Measurements from ENCODE around the gene ANXA9. TPM values are rescaled to one million over a fixed set of nuclear protein-coding genes. Genes with fewer than 3 reads are reported as not detected.

The ANXA9 gene, protein sequence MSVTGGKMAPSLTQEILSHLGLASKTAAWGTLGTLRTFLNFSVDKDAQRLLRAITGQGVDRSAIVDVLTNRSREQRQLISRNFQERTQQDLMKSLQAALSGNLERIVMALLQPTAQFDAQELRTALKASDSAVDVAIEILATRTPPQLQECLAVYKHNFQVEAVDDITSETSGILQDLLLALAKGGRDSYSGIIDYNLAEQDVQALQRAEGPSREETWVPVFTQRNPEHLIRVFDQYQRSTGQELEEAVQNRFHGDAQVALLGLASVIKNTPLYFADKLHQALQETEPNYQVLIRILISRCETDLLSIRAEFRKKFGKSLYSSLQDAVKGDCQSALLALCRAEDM
- total RNA-seq, result not detected

DNA sequence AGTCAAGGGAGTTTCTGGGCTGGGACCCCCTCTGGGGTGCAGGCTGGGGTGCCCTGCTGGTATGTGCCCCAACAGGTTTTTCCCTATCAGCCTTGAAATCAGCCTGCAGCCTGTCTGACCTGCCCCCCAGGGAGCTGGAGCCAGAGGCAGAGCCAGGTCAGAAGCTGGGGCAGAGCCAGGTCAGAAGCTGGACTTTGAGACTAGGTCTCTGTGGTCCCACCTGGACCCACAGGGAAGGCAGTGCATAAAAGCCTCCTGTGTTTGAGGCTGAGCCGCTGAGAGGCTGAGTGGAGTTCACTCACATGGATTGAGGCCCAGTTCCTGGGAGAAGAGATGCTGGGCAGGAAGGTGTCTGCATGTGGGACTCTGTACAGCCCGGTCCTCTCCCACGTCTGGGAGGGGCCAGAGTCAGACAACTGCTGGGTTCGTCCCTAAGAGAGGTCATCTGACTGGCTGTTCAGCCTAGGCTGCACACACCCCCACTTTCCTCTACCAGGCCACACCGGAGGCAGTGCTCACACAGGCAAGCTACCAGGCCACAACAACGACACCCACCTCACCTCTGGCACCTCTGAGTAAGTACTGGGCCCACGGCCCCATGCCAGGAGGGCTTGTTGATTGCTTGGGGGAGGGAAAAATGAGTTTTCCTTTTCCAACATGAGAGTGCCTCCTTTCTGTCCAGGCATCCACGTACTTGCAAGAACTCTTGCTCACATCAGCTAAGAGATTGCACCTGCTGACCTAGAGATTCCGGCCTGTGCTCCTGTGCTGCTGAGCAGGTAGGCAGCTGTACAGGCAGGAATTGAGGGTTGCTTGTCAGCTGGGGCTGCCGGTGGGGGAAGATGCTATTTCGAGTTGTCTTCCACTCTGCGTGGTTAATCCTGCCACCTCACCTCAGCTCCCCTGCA lies at the start of gene ANXA9:
Gene ANXA9, plus strand, starts transcription at position 488 of the 908 bp plus-strand sequence. CDS start 814 bp downstream, outside the sequence.
- Mint-ChIP-seq H3K27ac (no peak within 1 kb of the TSS), H3K4me3 (no peak within 1 kb of the TSS), H3K36me3 (ENCODE audit: low read depth) (no peaks in the 10 kb centered on the region), H3K9me3 (ENCODE audit: insufficient read depth) (no peaks in the 10 kb centered on the region), H3K27me3 (ENCODE audit: low read depth) (no peaks in the 10 kb centered on the region), H3K4me1 (ENCODE audit: low read depth) (peaks cover 29% of the 10 kb centered on the region)
- ATAC-seq (no peak), DNase-seq (no peak)
- POLR2A ChIA-PET, result interaction anchor here (0.7 to 1.1 kb wide), 2 partner anchors 74 to 207 kb away, joined by 3 read pairs; no protein-coding TSS in a partner anchor
- CTCF ChIA-PET, result interaction anchor here (0.7 to 12.4 kb wide), 5 partner anchors 15 to 421 kb away, joined by 3 to 164 read pairs (median 3); partner anchors contain the start of genes C1orf56, GOLPH3L and MINDY1

DNA sequence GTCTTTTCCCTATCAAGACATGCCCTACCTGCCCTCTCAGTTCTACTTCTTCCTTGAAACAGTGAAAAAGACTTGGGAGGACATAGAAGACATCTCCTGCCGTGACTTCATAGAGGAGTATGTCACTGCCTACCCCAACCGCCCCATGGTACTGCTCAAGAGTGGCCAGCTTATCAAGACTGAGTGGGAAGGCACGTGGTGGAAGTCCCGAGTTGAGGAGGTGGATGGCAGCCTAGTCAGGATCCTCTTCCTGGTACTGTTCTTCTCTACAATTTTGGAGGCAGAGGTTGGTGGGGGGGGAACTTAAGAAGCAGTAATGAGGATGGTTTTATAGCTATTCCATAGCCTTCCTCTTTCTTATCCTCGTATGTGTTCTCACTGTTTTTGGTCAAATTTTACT lies 37.2 kb upstream of the ANXA9 start:
- no peak overlapping the region for H3K27ac Mint-ChIP-seq
- H3K4me3 Mint-ChIP-seq, result no peak overlapping the region
- DNase-seq (no peak), ATAC-seq (no peak)
- ChIA-PET POLR2A (no interaction called here), CTCF (no interaction called here)
- no peaks in the 10 kb centered on the region for H3K9me3 Mint-ChIP-seq (ENCODE audit: insufficient read depth)
- peaks cover 66% of the 10 kb centered on the region for H3K36me3 Mint-ChIP-seq (ENCODE audit: low read depth)
- H3K27me3 Mint-ChIP-seq (ENCODE audit: low read depth), result no peaks in the 10 kb centered on the region
- no peaks in the 10 kb centered on the region for H3K4me1 Mint-ChIP-seq (ENCODE audit: low read depth)

DNA sequence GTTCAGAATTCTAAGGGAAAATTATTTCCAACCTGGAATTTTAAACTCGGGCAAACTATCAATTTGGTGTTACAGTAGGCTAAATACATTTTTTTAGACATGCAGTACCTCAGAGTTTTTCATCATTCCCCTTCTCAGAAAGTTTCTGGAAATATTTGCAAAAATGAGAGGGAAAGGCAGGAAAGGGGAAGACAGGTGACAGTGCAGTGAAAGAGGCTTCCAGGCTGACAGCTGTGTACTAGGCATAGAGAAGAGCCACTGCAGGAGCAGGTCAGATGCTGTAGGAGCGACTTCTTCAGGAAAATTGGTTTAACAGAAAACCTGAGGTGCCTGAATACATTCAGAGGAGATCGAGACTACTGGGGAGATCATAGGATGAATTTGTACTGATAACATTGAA lies 27.4 kb upstream of the ANXA9 start:
- ATAC-seq, result no peak
- Mint-ChIP-seq H3K4me1 (ENCODE audit: low read depth) (no peaks in the 10 kb centered on the region), H3K4me3 (no peak overlapping the region), H3K27me3 (ENCODE audit: low read depth) (no peaks in the 10 kb centered on the region), H3K36me3 (ENCODE audit: low read depth) (peaks cover 64% of the 10 kb centered on the region), H3K27ac (no peak overlapping the region), H3K9me3 (ENCODE audit: insufficient read depth) (no peaks in the 10 kb centered on the region)
- DNase-seq, result no peak
- ChIA-PET CTCF (no interaction called here), POLR2A (no interaction called here)

DNA sequence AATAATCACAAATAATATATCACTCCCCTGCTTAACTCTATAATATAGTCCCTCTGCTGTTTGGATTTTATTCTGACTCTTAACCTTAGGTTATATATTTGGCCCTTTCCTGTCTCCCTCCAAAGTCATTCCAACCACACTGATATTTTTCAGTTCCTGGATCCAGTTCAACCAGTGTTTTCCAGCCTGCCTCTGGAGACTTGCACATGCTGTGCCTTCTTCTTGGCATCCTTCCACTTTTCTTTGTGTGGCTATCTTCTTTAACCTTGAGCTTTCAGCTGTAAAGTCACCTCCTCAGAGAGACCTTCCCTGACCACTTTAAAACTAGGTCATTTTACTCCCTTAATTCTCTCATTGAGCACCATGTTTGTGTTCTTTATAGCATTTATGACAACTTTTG lies 26.8 kb upstream of the ANXA9 start:
- H3K36me3 Mint-ChIP-seq (ENCODE audit: low read depth), result peaks cover 65% of the 10 kb centered on the region
- H3K4me3 Mint-ChIP-seq, result no peak overlapping the region
- no peak for ATAC-seq
- H3K27me3 Mint-ChIP-seq (ENCODE audit: low read depth), result no peaks in the 10 kb centered on the region
- ChIA-PET CTCF (no interaction called here), POLR2A (no interaction called here)
- H3K4me1 Mint-ChIP-seq (ENCODE audit: low read depth), result no peaks in the 10 kb centered on the region
- no peaks in the 10 kb centered on the region for H3K9me3 Mint-ChIP-seq (ENCODE audit: insufficient read depth)
- H3K27ac Mint-ChIP-seq, result peak overlapping the region; percentile 9
- no peak for DNase-seq

DNA sequence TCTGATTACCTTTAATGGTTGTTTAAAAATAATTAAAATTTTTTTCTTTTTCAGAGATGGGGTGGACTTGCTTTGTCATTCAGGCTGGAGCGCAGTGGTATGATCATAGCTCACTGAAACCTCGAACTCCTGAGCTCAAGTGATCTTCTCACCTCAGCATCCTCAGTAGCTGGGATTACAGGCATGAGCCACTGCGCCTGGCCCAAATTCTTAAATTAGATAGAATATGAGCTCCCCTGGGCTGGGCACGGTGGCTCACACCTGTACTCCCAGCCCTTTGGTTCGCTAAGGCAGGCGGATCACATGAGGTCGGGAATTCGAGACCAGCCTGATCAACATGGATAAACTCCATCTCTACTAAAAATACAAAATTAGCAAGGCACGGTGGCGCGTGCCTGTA lies 24.4 kb upstream of the ANXA9 start:
- ChIA-PET POLR2A (no interaction called here), CTCF (interaction anchor here (1.1 kb wide), 2 partner anchors 38 to 199 kb away, joined by 4 read pairs; partner anchors contain the start of gene TNFAIP8L2)
- Mint-ChIP-seq H3K4me1 (ENCODE audit: low read depth) (no peaks in the 10 kb centered on the region), H3K27me3 (ENCODE audit: low read depth) (no peaks in the 10 kb centered on the region), H3K9me3 (ENCODE audit: insufficient read depth) (no peaks in the 10 kb centered on the region), H3K36me3 (ENCODE audit: low read depth) (peaks cover 67% of the 10 kb centered on the region), H3K4me3 (no peak overlapping the region), H3K27ac (no peak overlapping the region)
- ATAC-seq (no peak), DNase-seq (no peak)

DNA sequence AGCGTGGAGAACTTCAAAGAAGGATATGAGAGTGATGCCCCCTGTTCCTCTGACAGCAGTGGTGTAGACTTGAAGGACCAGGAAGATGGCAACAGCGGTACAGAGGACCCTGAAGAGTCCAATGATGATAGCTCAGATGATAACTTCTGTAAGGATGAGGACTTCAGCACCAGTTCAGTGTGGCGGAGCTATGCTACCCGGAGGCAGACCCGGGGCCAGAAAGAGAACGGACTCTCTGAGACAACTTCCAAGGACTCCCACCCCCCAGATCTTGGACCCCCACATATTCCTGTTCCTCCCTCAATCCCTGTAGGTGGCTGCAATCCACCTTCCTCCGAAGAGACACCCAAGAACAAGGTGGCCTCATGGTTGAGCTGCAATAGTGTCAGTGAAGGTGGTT lies 21.4 kb upstream of the ANXA9 start:
- POLR2A ChIA-PET, result interaction anchor here (0.8 to 1.4 kb wide), 2 partner anchors 9 to 13 kb away, joined by 3 to 4 read pairs; no protein-coding TSS in a partner anchor
- H3K36me3 Mint-ChIP-seq (ENCODE audit: low read depth), result peaks cover 70% of the 10 kb centered on the region
- H3K9me3 Mint-ChIP-seq (ENCODE audit: insufficient read depth), result no peaks in the 10 kb centered on the region
- no peaks in the 10 kb centered on the region for H3K4me1 Mint-ChIP-seq (ENCODE audit: low read depth)
- ATAC-seq (no peak), DNase-seq (no peak)
- CTCF ChIA-PET, result no interaction called here
- H3K4me3 Mint-ChIP-seq, result no peak overlapping the region
- H3K27me3 Mint-ChIP-seq (ENCODE audit: low read depth), result no peaks in the 10 kb centered on the region
- H3K27ac Mint-ChIP-seq, result peak overlapping the region; percentile 26

DNA sequence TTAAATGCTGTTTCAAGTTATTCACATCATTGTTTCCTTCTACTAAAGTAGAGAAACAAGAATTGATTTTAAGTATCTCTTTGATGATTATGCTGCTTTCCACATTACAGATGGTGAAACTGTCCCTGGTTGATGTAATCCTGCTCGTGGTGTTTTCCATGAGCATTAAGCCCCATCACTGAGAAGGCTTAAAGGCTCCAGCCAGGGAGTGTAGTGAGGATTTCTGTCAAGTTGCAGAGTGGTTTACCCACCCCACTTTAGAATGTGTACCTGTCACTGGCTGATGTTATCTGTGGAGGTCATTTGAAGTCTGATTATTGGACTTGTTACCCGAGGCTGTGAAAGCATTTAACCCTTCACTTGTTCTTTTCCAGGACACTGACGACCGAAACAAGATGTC lies 20.3 kb upstream of the ANXA9 start:
- Mint-ChIP-seq H3K36me3 (ENCODE audit: low read depth) (peaks cover 75% of the 10 kb centered on the region), H3K9me3 (ENCODE audit: insufficient read depth) (no peaks in the 10 kb centered on the region), H3K27me3 (ENCODE audit: low read depth) (no peaks in the 10 kb centered on the region), H3K4me3 (no peak overlapping the region), H3K27ac (no peak overlapping the region), H3K4me1 (ENCODE audit: low read depth) (no peaks in the 10 kb centered on the region)
- no peak for DNase-seq
- no peak for ATAC-seq
- ChIA-PET POLR2A (interaction anchor here (2.5 kb wide), 1 partner anchor 12 kb away, joined by 7 read pairs; no protein-coding TSS in a partner anchor), CTCF (no interaction called here)

DNA sequence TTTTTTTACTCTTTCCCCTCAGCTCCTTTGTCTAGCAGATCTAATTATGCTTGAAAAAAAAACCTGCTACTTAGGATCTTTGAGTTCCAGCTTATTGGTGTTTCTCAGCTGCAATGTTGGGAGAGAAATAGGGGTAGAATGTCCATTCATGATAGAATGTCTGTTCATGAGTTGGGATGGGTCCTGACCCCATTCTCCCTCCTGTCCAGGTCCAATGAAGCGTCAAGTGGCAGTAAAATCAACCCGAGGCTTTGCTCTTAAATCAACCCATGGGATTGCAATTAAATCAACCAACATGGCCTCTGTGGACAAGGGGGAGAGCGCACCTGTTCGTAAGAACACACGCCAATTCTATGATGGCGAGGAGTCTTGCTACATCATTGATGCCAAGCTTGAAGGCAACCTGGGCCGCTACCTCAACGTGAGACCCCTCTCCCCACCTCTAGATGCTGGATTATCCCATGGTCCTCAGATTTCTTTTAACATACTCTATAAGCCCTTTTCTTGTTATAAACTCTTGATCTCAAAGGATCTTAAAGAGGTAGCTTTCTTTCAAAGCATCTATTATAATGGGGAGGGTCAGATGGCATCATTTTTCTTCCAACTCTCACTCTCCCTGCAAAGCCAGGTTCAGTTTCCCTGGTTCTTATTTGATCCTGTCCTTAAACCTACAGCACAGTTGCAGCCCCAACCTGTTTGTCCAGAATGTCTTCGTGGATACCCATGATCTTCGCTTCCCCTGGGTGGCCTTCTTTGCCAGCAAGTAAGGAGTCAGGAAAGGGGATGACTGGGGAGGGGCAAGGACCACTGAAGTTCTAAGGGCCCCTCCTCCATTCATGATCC lies 18.6 kb upstream of the ANXA9 start:
- Mint-ChIP-seq H3K27me3 (ENCODE audit: low read depth) (no peaks in the 10 kb centered on the region), H3K9me3 (ENCODE audit: insufficient read depth) (no peaks in the 10 kb centered on the region), H3K36me3 (ENCODE audit: low read depth) (peaks cover 83% of the 10 kb centered on the region), H3K27ac (peak overlapping the region; percentile 14), H3K4me3 (no peak overlapping the region), H3K4me1 (ENCODE audit: low read depth) (no peaks in the 10 kb centered on the region)
- ChIA-PET CTCF (no interaction called here), POLR2A (interaction anchor here (0.6 to 2.5 kb wide), 3 partner anchors 10 to 22 kb away, joined by 3 to 7 read pairs (median 3); no protein-coding TSS in a partner anchor)
- DNase-seq (no peak), ATAC-seq (no peak)

DNA sequence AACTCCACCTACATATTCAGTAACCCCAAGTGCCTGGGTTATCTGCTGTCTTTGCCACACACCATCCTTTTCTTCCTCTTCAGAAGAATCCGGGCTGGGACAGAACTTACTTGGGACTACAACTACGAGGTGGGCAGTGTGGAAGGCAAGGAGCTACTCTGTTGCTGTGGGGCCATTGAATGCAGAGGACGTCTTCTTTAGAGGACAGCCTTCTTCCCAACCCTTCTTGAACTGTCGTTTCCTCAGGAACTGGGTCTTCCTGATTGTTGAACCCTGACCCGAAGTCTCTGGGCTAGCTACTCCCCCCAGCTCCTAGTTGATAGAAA lies 18.0 kb upstream of the ANXA9 start:
- no peaks in the 10 kb centered on the region for H3K4me1 Mint-ChIP-seq (ENCODE audit: low read depth)
- peaks cover 86% of the 10 kb centered on the region for H3K36me3 Mint-ChIP-seq (ENCODE audit: low read depth)
- POLR2A ChIA-PET, result interaction anchor here (0.6 to 2.5 kb wide), 2 partner anchors 10 to 13 kb away, joined by 3 to 7 read pairs; no protein-coding TSS in a partner anchor
- CTCF ChIA-PET, result no interaction called here
- peak overlapping the region; percentile 8 for H3K27ac Mint-ChIP-seq
- no peak overlapping the region for H3K4me3 Mint-ChIP-seq
- H3K9me3 Mint-ChIP-seq (ENCODE audit: insufficient read depth), result no peaks in the 10 kb centered on the region
- H3K27me3 Mint-ChIP-seq (ENCODE audit: low read depth), result no peaks in the 10 kb centered on the region
- DNase-seq (no peak), ATAC-seq (no peak)

DNA sequence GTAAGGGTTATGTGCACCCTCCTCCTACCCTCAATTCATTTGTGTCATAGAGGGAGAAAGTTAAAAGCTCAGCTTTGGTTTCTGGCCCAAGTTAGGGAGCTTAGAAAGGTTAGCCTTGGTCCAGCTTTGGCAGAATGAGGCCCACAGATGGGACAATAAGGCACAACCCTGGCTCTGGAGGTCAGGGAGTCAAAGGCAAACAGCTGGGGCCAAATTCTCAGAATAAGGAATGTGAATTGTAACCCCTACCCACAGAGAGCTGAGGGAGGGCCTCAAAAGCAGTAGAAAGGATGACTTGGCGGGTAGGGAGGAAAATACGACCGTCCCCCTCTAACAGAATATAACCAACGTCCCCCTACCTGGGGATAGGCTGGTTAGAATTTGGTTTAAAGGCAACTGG lies 16.5 kb upstream of the ANXA9 start:
- ATAC-seq (no peak), DNase-seq (no peak)
- peaks cover 74% of the 10 kb centered on the region for H3K36me3 Mint-ChIP-seq (ENCODE audit: low read depth)
- H3K27ac Mint-ChIP-seq, result no peak overlapping the region
- CTCF ChIA-PET, result interaction anchor here (0.8 to 1.7 kb wide), 4 partner anchors 8 to 31 kb away, joined by 3 to 7 read pairs (median 3); no protein-coding TSS in a partner anchor
- H3K4me1 Mint-ChIP-seq (ENCODE audit: low read depth), result peaks cover 9% of the 10 kb centered on the region
- no peaks in the 10 kb centered on the region for H3K9me3 Mint-ChIP-seq (ENCODE audit: insufficient read depth)
- POLR2A ChIA-PET, result interaction anchor here (1.8 kb wide), 1 partner anchor 8 kb away, joined by 9 read pairs; no protein-coding TSS in a partner anchor
- no peak overlapping the region for H3K4me3 Mint-ChIP-seq
- no peaks in the 10 kb centered on the region for H3K27me3 Mint-ChIP-seq (ENCODE audit: low read depth)

DNA sequence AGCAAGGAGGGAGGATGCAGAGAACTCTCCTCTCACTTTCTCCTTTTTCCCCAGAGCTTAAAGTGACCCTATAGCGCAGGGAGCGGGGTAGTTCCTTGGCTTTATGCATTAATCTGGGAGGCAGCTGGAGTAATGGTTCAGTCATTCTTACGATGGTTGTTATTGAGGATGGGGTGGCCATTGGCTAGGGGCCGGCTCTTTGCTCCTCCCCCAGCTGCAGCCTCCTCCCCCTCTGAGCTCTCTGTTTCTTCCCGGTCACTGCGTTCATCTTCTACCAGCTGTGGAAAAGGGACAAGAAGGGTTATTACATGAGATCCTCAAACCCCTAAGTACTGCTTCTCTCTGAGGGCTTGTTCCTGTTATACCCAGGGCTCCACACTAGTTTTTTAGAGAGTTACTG lies 16.1 kb upstream of the ANXA9 start:
- ChIA-PET POLR2A (interaction anchor here (1.8 kb wide), 1 partner anchor 8 kb away, joined by 9 read pairs; no protein-coding TSS in a partner anchor), CTCF (interaction anchor here (0.8 to 1.7 kb wide), 3 partner anchors 12 to 30 kb away, joined by 3 to 7 read pairs (median 3); no protein-coding TSS in a partner anchor)
- Mint-ChIP-seq H3K9me3 (ENCODE audit: insufficient read depth) (no peaks in the 10 kb centered on the region), H3K4me3 (no peak overlapping the region), H3K4me1 (ENCODE audit: low read depth) (peaks cover 13% of the 10 kb centered on the region), H3K27me3 (ENCODE audit: low read depth) (no peaks in the 10 kb centered on the region), H3K36me3 (ENCODE audit: low read depth) (peaks cover 70% of the 10 kb centered on the region), H3K27ac (no peak overlapping the region)
- no peak for ATAC-seq
- no peak for DNase-seq

Data from activated CD8-positive, alpha-beta T cell treated with anti-CD3 and anti-CD28 coated beads, Interleukin-2, amount 10 ng/mL, durations not matched to agents 7 days and 5 days (primary cell).